SH-SY5Y (cell line): ENCODE results near the gene AHSA1.

ENCODE experiments used
- GATA2 ChIP-seq: IDR thresholded peaks from 2 replicates; pipeline ENCODE4 v1.6.1; 2011; ENCODE audit warnings: mild to moderate bottlenecking, low read depth, low read length
- GATA3 ChIP-seq: IDR thresholded peaks from 2 replicates; pipeline ENCODE4 v1.6.1; 2011; ENCODE audit warnings: low read depth, mild to moderate bottlenecking, low read length, moderate library complexity

- no peak for TF ChIP-seq GATA2
- TF ChIP-seq GATA3, result no peak
Observed at GRCh38 chr14:77511486-77512162, 53.7 kb downstream of the AHSA1 start.
